NB4 (cell line): ENCODE data around the gene KPNB1.

Experiments
- CTCF ChIP-seq: IDR thresholded peaks from one replicate; pipeline ENCODE4 v1.5.1; 2012; ENCODE audit warnings: low read depth, low read length
- MAX ChIP-seq: IDR thresholded peaks from 2 replicates; pipeline ENCODE4 v1.6.1; 2011; ENCODE audit warnings: low read depth, low read length
- POLR2A ChIP-seq: IDR thresholded peaks from 2 replicates; pipeline ENCODE4 v1.6.1; 2011; ENCODE audit warnings: mild to moderate bottlenecking; ENCODE audit not compliant: insufficient read length; ENCODE audit errors: extremely low read depth

GRCh38 chr17:47684025-47684424 is 34.3 kb downstream of the KPNB1 start:
- TF ChIP-seq POLR2A (no peak), CTCF (no peak), MAX (no peak)
